Keratinocyte (primary cell): Measurements from ENCODE around the gene TOMM6. TPM values are rescaled to one million over a fixed set of nuclear protein-coding genes. Genes with fewer than 3 reads are reported as not detected.

Source experiments
- DNase-seq: peaks from one replicate; pipeline ENCODE4 v3.0.0-alpha.2; 2011; ENCODE audit warnings: low read depth, missing footprints, low spot score
- FAIRE-seq: peaks from 2 replicates; lab custom pipeline; 2011; peaks lifted over from hg19 to GRCh38; lab: Jason Lieb, UNC
- H2AFZ ChIP-seq: 2 replicates; pipeline ENCODE4 v1.6.0; 2012; ENCODE audit warnings: low read length, control low read depth, inconsistent platforms; ENCODE audit not compliant: control insufficient read depth
- H3K27ac ChIP-seq: 2 replicates; pipeline ENCODE4 v1.5.1; 2011; ENCODE audit warnings: low read length; ENCODE audit not compliant: control insufficient read depth, insufficient read depth
- H3K27me3 ChIP-seq: 3 replicates; pipeline ENCODE4 v1.6.0; 2011; ENCODE audit warnings: low read length; ENCODE audit not compliant: control insufficient read depth, insufficient read depth; ENCODE audit errors: extremely low read depth
- H3K36me3 ChIP-seq, 2 experiments: 2 replicates in 1 of 2; 3 replicates in 1 of 2; pipeline ENCODE4 v1.5.1; 2011; ENCODE audit warnings: low read length in 2 of 2, mild to moderate bottlenecking in 1 of 2; ENCODE audit not compliant: control insufficient read depth in 2 of 2, insufficient read depth in 2 of 2; ENCODE audit errors: extremely low read depth in 1 of 2
- H3K4me1 ChIP-seq: 3 replicates; pipeline ENCODE4 v1.5.1; 2011; ENCODE audit warnings: low read length; ENCODE audit not compliant: control insufficient read depth, insufficient read depth; ENCODE audit errors: extremely low read depth
- H3K4me2 ChIP-seq: 3 replicates; pipeline ENCODE4 v1.6.0; 2011; ENCODE audit warnings: low read depth, low read length; ENCODE audit not compliant: control insufficient read depth, insufficient read depth; ENCODE audit errors: extremely low read depth
- H3K4me3 ChIP-seq, 3 experiments: fragments of 200-600 bp in 1 of 3; sonication (generic) in 1 of 3; 2 replicates in 2 of 3; 3 replicates in 1 of 3; pipeline ENCODE4 v1.5.1; 2011 to 2016; ENCODE audit warnings: low read length in 3 of 3, mild to moderate bottlenecking in 3 of 3, control low read depth in 2 of 3, inconsistent platforms in 1 of 3, low read depth in 1 of 3, mixed read lengths in 1 of 3, mixed run types in 1 of 3, moderate library complexity in 1 of 3; ENCODE audit not compliant: control insufficient read depth in 2 of 3, insufficient read depth in 2 of 3; ENCODE audit errors: extremely low read depth in 1 of 3
- H3K79me2 ChIP-seq: 2 replicates; pipeline ENCODE4 v1.6.0; 2012; ENCODE audit warnings: low read length; ENCODE audit not compliant: control insufficient read depth, insufficient read depth
- H3K9ac ChIP-seq: 3 replicates; pipeline ENCODE4 v1.6.0; 2011; ENCODE audit warnings: low read length; ENCODE audit not compliant: control insufficient read depth, insufficient read depth; ENCODE audit errors: extremely low read depth
- H3K9me1 ChIP-seq: 3 replicates; pipeline ENCODE4 v1.6.0; 2011; ENCODE audit warnings: low read length; ENCODE audit not compliant: control insufficient read depth, insufficient read depth; ENCODE audit errors: extremely low read depth
- H3K9me3 ChIP-seq: 2 replicates; pipeline ENCODE4 v1.5.1; 2012; ENCODE audit warnings: low read depth, low read length; ENCODE audit not compliant: control insufficient read depth
- H4K20me1 ChIP-seq: 3 replicates; pipeline ENCODE4 v1.6.0; 2011; ENCODE audit warnings: low read length; ENCODE audit not compliant: control insufficient read depth, insufficient read depth; ENCODE audit errors: extremely low read depth
- CTCF ChIP-seq, 3 experiments: IDR thresholded peaks in 1 of 3; conservative IDR thresholded peaks in 1 of 3; optimal IDR thresholded peaks in 1 of 3; 2 replicates in 2 of 3; 3 replicates in 1 of 3; pipeline versions ENCODE3 to v1.5.1; 2011; ENCODE audit warnings: low read length in 3 of 3, mild to moderate bottlenecking in 3 of 3, moderate library complexity in 2 of 3, control low read depth in 1 of 3, inconsistent platforms in 1 of 3; ENCODE audit not compliant: insufficient read depth in 2 of 3; ENCODE audit errors: extremely low read depth in 1 of 3
- EZH2 ChIP-seq: IDR thresholded peaks from one replicate; pipeline ENCODE4 v1.6.1; 2012; ENCODE audit warnings: inconsistent platforms, mild to moderate bottlenecking, low read length, moderate library complexity
- dilution Hi-C: fragments of 300-500 bp; cut with MboI; formaldehyde crosslinking; loops from one replicate; pipeline ENCODE4 v1.7.0; 2020; ENCODE audit warnings: low sequenced_read_pairs; ENCODE audit not compliant: extremely low pct_ligation_motif_present
- polyA plus RNA-seq, 5 experiments: library from polyadenylated mRNA; depleted of rRNA in 3 of 5; stranded (reverse) in 3 of 5; stranded (forward) in 1 of 5; unstranded in 1 of 5; fragments of >200 nt; gene quantifications; 1 replicate in 1 of 5; 2 replicates in 3 of 5; 3 replicates in 1 of 5; pipeline versions ENCODE4 v1.2.1 to v1.2.3, GENCODE V29; 2011 to 2012; ENCODE audit warnings: missing spikeins in 2 of 5, low read depth in 1 of 5, low replicate concordance in 1 of 5

TOMM6 gene
- polyA plus RNA-seq, 1 donor (not counting 4 experiments of a cell fraction or from before 2014, with no cell fraction given) = 374 TPM

- Histone ChIP-seq H3K79me2 (no peaks in the 10 kb centered on the region), H3K9ac (no peak overlapping the region), H3K27me3 (no peaks in the 10 kb centered on the region), H3K4me3 (no peak overlapping the region), H3K9me1 (no peaks in the 10 kb centered on the region), H2AFZ (no peak overlapping the region), H3K9me3 (no peaks in the 10 kb centered on the region), H3K4me2 (no peak overlapping the region), H3K36me3 (peaks cover 6 to 10% of the 10 kb centered on the region in 2 experiments), H3K4me1 (no peaks in the 10 kb centered on the region), H3K27ac (no peak overlapping the region), H4K20me1 (no peaks in the 10 kb centered on the region)
- dilution Hi-C loops = no loop called here
- FAIRE-seq (no peak), DNase-seq (no peak)
- TF ChIP-seq CTCF (optimal IDR thresholded peaks at IDR 0.05 in 1 of 3, IDR thresholded peaks at IDR 0.05 in 1 of 3, conservative IDR thresholded peaks at IDR 0.05 in 1 of 3; ENCODE audit: extremely low read depth in 1 of 3, insufficient read depth in 2 of 3, low read length in 3 of 3) = no peak
- TF ChIP-seq EZH2 = no peak
Measured at GRCh38 chr6:41799559-41799911, 12.0 kb downstream of the TOMM6 start.

GRCh38 chr6:41801380-41801779 lies 13.9 kb downstream of the TOMM6 start:
- H3K36me3 ChIP-seq = peaks cover 5 to 6% of the 10 kb centered on the region in 2 experiments
- DNase-seq (no peak), FAIRE-seq (no peak)
- H3K27me3 ChIP-seq = no peaks in the 10 kb centered on the region
- no peak overlapping the region for H3K4me3 ChIP-seq
- H3K9ac ChIP-seq = no peak overlapping the region
- H3K9me3 ChIP-seq = no peaks in the 10 kb centered on the region
- H3K9me1 ChIP-seq = no peaks in the 10 kb centered on the region
- H2AFZ ChIP-seq = no peak overlapping the region
- no peaks in the 10 kb centered on the region for H3K79me2 ChIP-seq
- no peaks in the 10 kb centered on the region for H3K4me1 ChIP-seq
- peak; percentile 47 to 60 (median 52) for TF ChIP-seq CTCF (optimal IDR thresholded peaks at IDR 0.05 in 1 of 3, IDR thresholded peaks at IDR 0.05 in 1 of 3, conservative IDR thresholded peaks at IDR 0.05 in 1 of 3; ENCODE audit: extremely low read depth in 1 of 3, insufficient read depth in 2 of 3, low read length in 3 of 3)
- TF ChIP-seq EZH2 = no peak
- dilution Hi-C loops = no loop called here
- no peaks in the 10 kb centered on the region for H4K20me1 ChIP-seq
- H3K4me2 ChIP-seq = no peak overlapping the region
- no peak overlapping the region for H3K27ac ChIP-seq
